Activated CD4-positive, CD25-positive, alpha-beta regulatory T cell treated with anti-CD3 and anti-CD28 coated beads, Interleukin-2, amount 50 U/mL, for 72 hours (primary cell): Measurements from ENCODE around the gene DCBLD1.

Experiments
- DNase-seq: peaks from one replicate; pipeline ENCODE4 v3.0.0; 2021

The DCBLD1 gene

GRCh38 chr6:117568247-117568646, 85.8 kb downstream of the DCBLD1 start:
- DNase-seq = no peak

GRCh38 chr6:117568831-117569410, 86.4 kb downstream of the DCBLD1 start:
- no peak for DNase-seq

GRCh38 chr6:117573006-117573680, 90.7 kb downstream of the DCBLD1 start:
- DNase-seq = no peak

- no peak for DNase-seq
Observed at GRCh38 chr6:117574198-117574597, 91.7 kb downstream of the DCBLD1 start.

- DNase-seq = no peak
Observed at GRCh38 chr6:117585647-117586046, 103.2 kb downstream of the DCBLD1 start.

- DNase-seq = no peak
Observed at GRCh38 chr6:117590447-117590846, 108.0 kb downstream of the DCBLD1 start.

GRCh38 chr6:117591405-117591804, 108.9 kb downstream of the DCBLD1 start:
- no peak for DNase-seq

- DNase-seq = no peak
Observed at GRCh38 chr6:117592983-117593759, 110.7 kb downstream of the DCBLD1 start.

GRCh38 chr6:117595099-117595923, 112.8 kb downstream of the DCBLD1 start:
- DNase-seq = no peak

GRCh38 chr6:117597755-117598154, 115.3 kb downstream of the DCBLD1 start:
- no peak for DNase-seq
